Stomach (tissue), 4 donors: ENCODE measurements around the gene PROCR.

Source experiments
- POLR2A ChIP-seq, 4 donors: fragments of 450-650 bp; IDR thresholded peaks; one replicate each; pipeline ENCODE4 v1.6.1; 2016; ENCODE audit warnings: antibody characterized with exemption in 4 of 4, control low read depth in 2 of 4, mild to moderate bottlenecking in 1 of 4, moderate library complexity in 1 of 4
- POLR2AphosphoS5 ChIP-seq, 3 donors: sonication (generic); formaldehyde crosslinking; IDR thresholded peaks; one replicate each; pipeline ENCODE4 v1.6.1; 2016; ENCODE audit warnings: antibody characterized with exemption in 3 of 3
- TF ChIP-seq, protein P1 (sequence below), 7 experiments: fragments of 450-650 bp in 4 of 7; fragments of 200-600 bp in 3 of 7; sonication (generic) in 3 of 7; IDR thresholded peaks; one replicate each; pipeline ENCODE4 v1.5.1; 2016 to 2019; ENCODE audit warnings: antibody characterized with exemption in 7 of 7, control low read depth in 2 of 7, mild to moderate bottlenecking in 1 of 7

DNA sequence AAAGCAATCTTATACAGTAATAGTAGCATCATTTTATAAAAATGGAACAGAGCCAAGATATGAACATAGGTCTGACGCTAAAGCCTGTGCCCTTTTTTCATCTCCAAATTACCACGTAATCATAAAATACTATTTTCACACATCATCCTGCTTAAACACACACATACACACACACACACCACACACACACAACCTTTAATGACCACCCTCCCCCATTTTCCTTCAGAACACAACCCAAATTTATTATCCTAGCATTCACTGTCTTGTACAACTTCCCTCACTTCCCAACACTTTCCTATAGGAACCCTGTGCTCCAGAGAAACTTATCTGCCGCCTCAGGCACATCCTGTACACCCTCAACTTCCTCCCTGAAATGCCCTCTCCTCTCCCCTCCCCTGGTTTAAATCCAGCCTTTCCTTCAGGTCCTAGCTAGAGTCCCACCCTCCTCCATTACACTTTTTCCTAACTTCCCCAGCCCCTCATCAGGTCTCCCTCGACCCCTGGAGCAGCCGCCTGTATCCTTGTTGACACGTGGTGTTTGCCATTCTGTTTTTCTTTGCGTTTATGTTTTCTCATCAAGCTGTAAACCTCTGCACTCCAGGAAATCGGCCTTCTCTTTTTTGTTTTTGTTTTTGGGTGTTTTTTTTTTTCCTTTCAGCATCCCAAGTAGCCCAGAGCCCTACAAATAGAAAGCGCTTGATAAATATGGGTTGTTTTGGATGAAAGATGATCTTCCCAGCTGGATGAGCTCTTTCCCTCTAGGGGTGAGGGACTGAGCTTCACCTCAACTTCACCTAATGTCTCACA is 53.6 kb downstream of the PROCR start:
- TF ChIP-seq, protein P1, sequence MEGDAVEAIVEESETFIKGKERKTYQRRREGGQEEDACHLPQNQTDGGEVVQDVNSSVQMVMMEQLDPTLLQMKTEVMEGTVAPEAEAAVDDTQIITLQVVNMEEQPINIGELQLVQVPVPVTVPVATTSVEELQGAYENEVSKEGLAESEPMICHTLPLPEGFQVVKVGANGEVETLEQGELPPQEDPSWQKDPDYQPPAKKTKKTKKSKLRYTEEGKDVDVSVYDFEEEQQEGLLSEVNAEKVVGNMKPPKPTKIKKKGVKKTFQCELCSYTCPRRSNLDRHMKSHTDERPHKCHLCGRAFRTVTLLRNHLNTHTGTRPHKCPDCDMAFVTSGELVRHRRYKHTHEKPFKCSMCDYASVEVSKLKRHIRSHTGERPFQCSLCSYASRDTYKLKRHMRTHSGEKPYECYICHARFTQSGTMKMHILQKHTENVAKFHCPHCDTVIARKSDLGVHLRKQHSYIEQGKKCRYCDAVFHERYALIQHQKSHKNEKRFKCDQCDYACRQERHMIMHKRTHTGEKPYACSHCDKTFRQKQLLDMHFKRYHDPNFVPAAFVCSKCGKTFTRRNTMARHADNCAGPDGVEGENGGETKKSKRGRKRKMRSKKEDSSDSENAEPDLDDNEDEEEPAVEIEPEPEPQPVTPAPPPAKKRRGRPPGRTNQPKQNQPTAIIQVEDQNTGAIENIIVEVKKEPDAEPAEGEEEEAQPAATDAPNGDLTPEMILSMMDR (IDR thresholded peaks at IDR 0.05): no peak
- no peak for TF ChIP-seq POLR2A (IDR thresholded peaks at IDR 0.05)
- no peak for TF ChIP-seq POLR2AphosphoS5 (IDR thresholded peaks at IDR 0.05)
